ENCODE data around the gene SCARB1.

GRCh38 chr12:124727922-124728321, 135.7 kb downstream of the SCARB1 start:
- TF ChIP-seq, protein P1, sequence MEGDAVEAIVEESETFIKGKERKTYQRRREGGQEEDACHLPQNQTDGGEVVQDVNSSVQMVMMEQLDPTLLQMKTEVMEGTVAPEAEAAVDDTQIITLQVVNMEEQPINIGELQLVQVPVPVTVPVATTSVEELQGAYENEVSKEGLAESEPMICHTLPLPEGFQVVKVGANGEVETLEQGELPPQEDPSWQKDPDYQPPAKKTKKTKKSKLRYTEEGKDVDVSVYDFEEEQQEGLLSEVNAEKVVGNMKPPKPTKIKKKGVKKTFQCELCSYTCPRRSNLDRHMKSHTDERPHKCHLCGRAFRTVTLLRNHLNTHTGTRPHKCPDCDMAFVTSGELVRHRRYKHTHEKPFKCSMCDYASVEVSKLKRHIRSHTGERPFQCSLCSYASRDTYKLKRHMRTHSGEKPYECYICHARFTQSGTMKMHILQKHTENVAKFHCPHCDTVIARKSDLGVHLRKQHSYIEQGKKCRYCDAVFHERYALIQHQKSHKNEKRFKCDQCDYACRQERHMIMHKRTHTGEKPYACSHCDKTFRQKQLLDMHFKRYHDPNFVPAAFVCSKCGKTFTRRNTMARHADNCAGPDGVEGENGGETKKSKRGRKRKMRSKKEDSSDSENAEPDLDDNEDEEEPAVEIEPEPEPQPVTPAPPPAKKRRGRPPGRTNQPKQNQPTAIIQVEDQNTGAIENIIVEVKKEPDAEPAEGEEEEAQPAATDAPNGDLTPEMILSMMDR (IDR thresholded peaks at IDR 0.05), result no peak
- TF ChIP-seq POLR2A (IDR thresholded peaks at IDR 0.05), result no peak
